Neuronal stem cell (in vitro differentiated cells): Measurements from ENCODE around the gene RPL3. TPM values are rescaled to one million over a fixed set of nuclear protein-coding genes. Genes with fewer than 3 reads are reported as not detected.

ENCODE experiments used
- DNase-seq: peaks from one replicate; pipeline ENCODE4 v3.0.0-alpha.2; 2013; ENCODE audit warnings: low spot score
- H2AFZ ChIP-seq: one replicate; pipeline ENCODE4 v1.6.1; 2013; ENCODE audit warnings: mild to moderate bottlenecking, low read length, inconsistent platforms
- H2AK5ac ChIP-seq: 2 replicates; pipeline ENCODE4 v1.6.1; 2013; ENCODE audit warnings: low read depth, mild to moderate bottlenecking, inconsistent platforms, low read length, moderate library complexity, mixed read lengths
- H2BK120ac ChIP-seq: 2 replicates; pipeline ENCODE4 v1.6.1; 2013; ENCODE audit warnings: low read depth, mild to moderate bottlenecking, inconsistent platforms, low read length, moderate library complexity, mixed read lengths
- H2BK12ac ChIP-seq: one replicate; pipeline ENCODE4 v1.6.1; 2013; ENCODE audit warnings: low read length, inconsistent platforms
- H2BK15ac ChIP-seq: 2 replicates; pipeline ENCODE4 v1.6.1; 2013; ENCODE audit warnings: mild to moderate bottlenecking, low read length, inconsistent platforms, mixed read lengths
- H2BK5ac ChIP-seq: one replicate; pipeline ENCODE4 v1.6.1; 2013; ENCODE audit warnings: inconsistent platforms, mild to moderate bottlenecking, low read length, moderate library complexity
- H3K14ac ChIP-seq: one replicate; pipeline ENCODE4 v1.6.1; 2013; ENCODE audit warnings: low read length, inconsistent platforms
- H3K18ac ChIP-seq: 2 replicates; pipeline ENCODE4 v1.6.1; 2013; ENCODE audit warnings: low read length, inconsistent platforms
- H3K23ac ChIP-seq: 2 replicates; pipeline ENCODE4 v1.6.1; 2013; ENCODE audit warnings: low read depth, mild to moderate bottlenecking, mixed read lengths, low read length, inconsistent platforms; ENCODE audit not compliant: poor library complexity
- H3K27ac ChIP-seq: replicated peaks from 3 replicates; pipeline ENCODE4 v1.5.1; 2013; ENCODE audit warnings: low read length, inconsistent platforms
- H3K27me3 ChIP-seq, 3 experiments: 2 replicates each; pipeline ENCODE4 v1.6.1; 2013; ENCODE audit warnings: low read length in 3 of 3, mild to moderate bottlenecking in 2 of 3, inconsistent platforms in 1 of 3, low read depth in 1 of 3, mixed read lengths in 1 of 3, moderate library complexity in 1 of 3; ENCODE audit not compliant: control insufficient read depth in 3 of 3, insufficient read depth in 3 of 3
- H3K36me3 ChIP-seq, 2 donors: replicated peaks in 1 of 2; 2 replicates each; pipeline ENCODE4 v1.6.1; 2013; ENCODE audit warnings: low read length in 2 of 2; ENCODE audit not compliant: control insufficient read depth in 2 of 2, insufficient read depth in 2 of 2
- H3K4ac ChIP-seq: 2 replicates; pipeline ENCODE4 v1.6.1; 2013; ENCODE audit warnings: inconsistent platforms, mild to moderate bottlenecking, low read length, moderate library complexity
- H3K4me1 ChIP-seq, 2 donors: 1 replicate in 1 of 2; 2 replicates in 1 of 2; pipeline ENCODE4 v1.6.1; 2013; ENCODE audit warnings: low read length in 2 of 2, low read depth in 1 of 2; ENCODE audit not compliant: control insufficient read depth in 2 of 2, insufficient read depth in 1 of 2
- H3K4me2 ChIP-seq: one replicate; pipeline ENCODE4 v1.6.1; 2013; ENCODE audit warnings: mild to moderate bottlenecking, low read length, inconsistent platforms; ENCODE audit not compliant: insufficient read depth, poor library complexity, severe bottlenecking
- H3K4me3 ChIP-seq, 2 donors: 2 replicates each; pipeline ENCODE4 v1.5.1; 2013; ENCODE audit warnings: low read length in 2 of 2, mild to moderate bottlenecking in 2 of 2, inconsistent platforms in 1 of 2, moderate library complexity in 1 of 2
- H3K79me1 ChIP-seq: one replicate; pipeline ENCODE4 v1.6.1; 2013; ENCODE audit warnings: low read depth, mild to moderate bottlenecking, inconsistent platforms, low read length, moderate library complexity
- H3K9ac ChIP-seq: one replicate; pipeline ENCODE4 v1.6.1; 2013; ENCODE audit warnings: mild to moderate bottlenecking, low read depth, low read length, inconsistent platforms; ENCODE audit not compliant: poor library complexity
- H3K9me3 ChIP-seq, 2 donors: replicated peaks in 1 of 2; 2 replicates each; pipeline versions ENCODE3 to v1.6.1; 2013; ENCODE audit warnings: low read length in 2 of 2, mild to moderate bottlenecking in 2 of 2, inconsistent platforms in 1 of 2, low read depth in 1 of 2, mixed read lengths in 1 of 2, moderate library complexity in 1 of 2; ENCODE audit not compliant: control insufficient read depth in 2 of 2, insufficient read depth in 1 of 2
- H4K8ac ChIP-seq: one replicate; pipeline ENCODE4 v1.6.1; 2013; ENCODE audit warnings: low read depth, mild to moderate bottlenecking, inconsistent platforms, low read length, moderate library complexity
- H4K91ac ChIP-seq: one replicate; pipeline ENCODE4 v1.6.1; 2013; ENCODE audit warnings: low read length, low read depth, mild to moderate bottlenecking, inconsistent platforms; ENCODE audit not compliant: poor library complexity
- WGBS, 2 donors: extraction: QIAGEN DNeasy Blood & Tissue Kit; methylation state at CpG; one replicate each; pipeline ENCODE4 v1.1.7; 2013; ENCODE audit warnings: missing lambda C conversion rate in 2 of 2, mixed read lengths in 1 of 2; ENCODE audit not compliant: insufficient read length in 2 of 2, insufficient replicate concordance in 1 of 2; ENCODE audit errors: extremely low coverage in 2 of 2; 5-methylcytosine and 5-hydroxymethylcytosine counted together
- polyA plus RNA-seq, 2 experiments: library from polyadenylated mRNA; stranded (reverse); fragments of 200-250 nt; gene quantifications; one replicate each; pipeline ENCODE4 v1.2.3, GENCODE V29; 2013

RPL3 gene
- 3,109 TPM for polyA plus RNA-seq (2013, experiment 1 of 2)
- 3,051 TPM for polyA plus RNA-seq (2013, experiment 2 of 2)

DNA sequence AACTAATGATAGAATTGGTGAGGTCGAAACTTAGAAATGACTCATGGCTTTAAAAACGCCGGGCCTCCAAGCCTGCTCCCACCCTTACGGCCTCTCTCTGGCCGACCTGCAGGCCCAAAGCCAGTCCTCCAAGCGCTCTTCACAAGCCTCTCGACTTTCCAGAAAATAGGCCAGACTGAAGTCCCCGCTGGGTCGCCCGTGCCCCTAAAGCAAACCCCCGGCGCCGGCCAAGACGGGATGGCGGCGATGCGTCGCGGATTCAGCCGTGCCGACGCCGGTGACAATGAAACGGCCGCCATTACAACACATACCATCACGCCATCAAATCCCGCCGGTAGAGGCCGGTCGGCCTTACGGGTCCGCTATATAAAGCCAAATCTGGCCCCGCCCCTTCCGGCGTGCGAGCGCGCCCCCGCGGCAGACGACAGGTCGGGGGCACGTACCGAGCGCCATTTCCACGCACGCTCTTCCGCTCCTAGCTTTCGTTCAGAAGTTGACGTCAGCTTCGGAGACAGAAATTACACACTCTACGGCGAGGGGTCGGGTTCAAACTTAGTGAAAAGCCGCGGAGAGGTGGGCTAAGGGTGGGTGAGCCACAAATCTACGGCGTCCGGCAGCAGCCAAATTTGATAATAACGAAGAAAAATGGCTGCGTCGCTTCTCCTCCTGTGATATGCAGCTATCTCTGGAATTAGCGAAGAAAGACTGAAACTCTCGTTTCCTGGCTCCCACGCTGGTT lies at the start of gene RPL3:
TSS of gene RPL3 (minus strand) at position 340 of the 739 bp plus-strand sequence. CDS start at position 314, 26 bp downstream.
- peak; percentile 97 for DNase-seq
- Histone ChIP-seq H3K27ac (peak within 1 kb of the TSS; percentile 96), H3K4ac (no peak within 1 kb of the TSS), H4K91ac (no peak within 1 kb of the TSS), H4K8ac (no peak within 1 kb of the TSS), H3K36me3 (peaks cover 32 to 44% of the 10 kb centered on the region in 2 donors), H2BK5ac (peak within 1 kb of the TSS; percentile 93), H2AK5ac (peak within 1 kb of the TSS; percentile 79), H2BK120ac (peak within 1 kb of the TSS; percentile 26), H3K4me1 (peaks cover 17 to 28% of the 10 kb centered on the region in 2 donors), H3K18ac (peak within 1 kb of the TSS; percentile 96), H3K4me3 (peak within 1 kb of the TSS; percentile 74 to 88), H2AFZ (peak within 1 kb of the TSS; percentile 88), H3K9ac (peak within 1 kb of the TSS; percentile 95), H2BK12ac (no peak within 1 kb of the TSS), H3K79me1 (peaks cover 11% of the 10 kb centered on the region), H3K14ac (peak within 1 kb of the TSS; percentile 43), H2BK15ac (no peak within 1 kb of the TSS), H3K23ac (peak within 1 kb of the TSS; percentile 94), H3K27me3 (no peaks in the 10 kb centered on the region), H3K9me3 (no peaks in the 10 kb centered on the region), H3K4me2 (peak within 1 kb of the TSS; percentile 78)
- WGBS, 2 donors: no CpG with 5 or more reads among the region's 65 CpGs

DNA sequence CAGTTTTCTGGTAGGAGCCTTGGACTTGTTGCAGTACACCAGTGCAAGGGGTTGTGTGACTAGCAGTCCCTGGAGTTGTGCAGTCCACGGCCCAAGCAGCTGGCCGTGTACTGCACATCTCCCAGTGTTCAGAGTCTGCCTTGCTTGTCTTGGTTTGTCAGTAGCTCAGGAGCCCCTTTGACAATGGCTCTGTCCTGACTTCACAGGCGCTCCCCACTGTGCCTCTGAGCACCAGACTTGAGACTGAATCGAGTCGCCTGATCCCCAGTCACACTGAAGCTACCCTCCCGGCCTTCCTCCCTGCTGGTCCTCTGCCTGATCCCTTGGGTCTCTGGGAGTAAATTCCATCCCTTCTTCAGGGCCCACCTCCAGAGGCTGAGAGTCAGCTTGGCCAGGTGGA lies 49.8 kb upstream of the RPL3 start:
- H2BK120ac ChIP-seq: no peak overlapping the region
- no peak overlapping the region for H2BK15ac ChIP-seq
- no peak overlapping the region for H3K4ac ChIP-seq
- no peak for DNase-seq
- no CpG with 5 or more reads among the region's 6 CpGs for WGBS, 2 donors
- no peak overlapping the region for H4K8ac ChIP-seq
- H3K36me3 ChIP-seq: peaks cover 0 to 5% of the 10 kb centered on the region in 2 donors
- no peaks in the 10 kb centered on the region for H3K27me3 ChIP-seq
- H2AFZ ChIP-seq: no peak overlapping the region
- H2BK12ac ChIP-seq: no peak overlapping the region
- no peak overlapping the region for H2BK5ac ChIP-seq
- no peak overlapping the region for H3K14ac ChIP-seq
- no peak overlapping the region for H3K9ac ChIP-seq
- no peak overlapping the region for H2AK5ac ChIP-seq
- no peak overlapping the region for H3K4me2 ChIP-seq
- H3K18ac ChIP-seq: no peak overlapping the region
- H3K4me1 ChIP-seq: peaks cover 0 to 3% of the 10 kb centered on the region in 2 donors
- peaks cover 5% of the 10 kb centered on the region for H3K79me1 ChIP-seq
- H3K4me3 ChIP-seq: no peak overlapping the region
- peaks cover 2% of the 10 kb centered on the region in 2 donors for H3K9me3 ChIP-seq
- no peak overlapping the region for H3K23ac ChIP-seq
- no peak overlapping the region for H3K27ac ChIP-seq
- no peak overlapping the region for H4K91ac ChIP-seq

GRCh38 chr22:39368461-39368911 lies 49.1 kb upstream of the RPL3 start:
- DNase-seq: no peak
- no peak overlapping the region for H2AK5ac ChIP-seq

GRCh38 chr22:39367035-39367434 lies 47.6 kb upstream of the RPL3 start:
- no peak overlapping the region for H3K9ac ChIP-seq

More at GRCh38 chr22:39368461-39368911, 49.1 kb upstream of the RPL3 start:
- H3K14ac ChIP-seq: no peak overlapping the region
- H3K4me2 ChIP-seq: no peak overlapping the region
- no peak overlapping the region for H2BK5ac ChIP-seq
- no peak overlapping the region for H3K27ac ChIP-seq
- no peaks in the 10 kb centered on the region for H3K27me3 ChIP-seq
- no peak overlapping the region for H3K4me3 ChIP-seq
- WGBS, 2 donors: no CpG with 5 or more reads among the region's 9 CpGs
- H2BK12ac ChIP-seq: no peak overlapping the region
- H2AFZ ChIP-seq: no peak overlapping the region
- no peak overlapping the region for H3K9ac ChIP-seq
- peaks cover 0 to 5% of the 10 kb centered on the region in 2 donors for H3K36me3 ChIP-seq
- no peak overlapping the region for H3K18ac ChIP-seq
- H3K4me1 ChIP-seq: peaks cover 0 to 9% of the 10 kb centered on the region in 2 donors
- H3K23ac ChIP-seq: no peak overlapping the region
- H2BK120ac ChIP-seq: no peak overlapping the region
- no peak overlapping the region for H4K91ac ChIP-seq
- H3K9me3 ChIP-seq: peaks cover 2% of the 10 kb centered on the region in 2 donors
- no peak overlapping the region for H2BK15ac ChIP-seq
- H4K8ac ChIP-seq: no peak overlapping the region
- peaks cover 5% of the 10 kb centered on the region for H3K79me1 ChIP-seq
- H3K4ac ChIP-seq: no peak overlapping the region

More at GRCh38 chr22:39367035-39367434, 47.6 kb upstream of the RPL3 start:
- DNase-seq: no peak
- Histone ChIP-seq H3K4me2 (no peak overlapping the region), H2BK120ac (no peak overlapping the region), H3K23ac (no peak overlapping the region), H3K36me3 (peaks cover 0 to 5% of the 10 kb centered on the region in 2 donors), H4K91ac (no peak overlapping the region), H2AFZ (no peak overlapping the region), H3K14ac (no peak overlapping the region), H3K4me3 (no peak overlapping the region), H3K18ac (no peak overlapping the region), H3K4ac (no peak overlapping the region), H2BK15ac (no peak overlapping the region), H3K4me1 (peaks cover 0 to 17% of the 10 kb centered on the region in 2 donors), H2AK5ac (peak overlapping the region; percentile 31), H3K79me1 (peaks cover 10% of the 10 kb centered on the region), H3K27me3 (no peaks in the 10 kb centered on the region), H4K8ac (no peak overlapping the region), H2BK5ac (no peak overlapping the region), H3K27ac (no peak overlapping the region), H2BK12ac (no peak overlapping the region), H3K9me3 (peaks cover 0 to 2% of the 10 kb centered on the region in 2 donors)
- no CpG with 5 or more reads among the region's 9 CpGs for WGBS, 2 donors
